ENCODE results near the gene NTF4.
"Not testable (repeated sequence)": the region's sequence is repeated elsewhere in the genome, so short reads cannot be mapped to it uniquely, and the experiment has no call there.

Gene NTF4

GRCh38 chr19:49030323-49030722, 34.3 kb downstream of the NTF4 start:
- not testable (repeated sequence) for H3K36me3 Mint-ChIP-seq; H3K27ac Mint-ChIP-seq; H3K4me1 Mint-ChIP-seq; H3K9me3 Mint-ChIP-seq; H3K4me3 Mint-ChIP-seq; DNase-seq; ATAC-seq (replicated peaks)
- peaks cover 11 to 39% of the 10 kb centered on the region in 2 donors for H3K27me3 Mint-ChIP-seq

- not testable (repeated sequence) for H3K27ac Mint-ChIP-seq; DNase-seq; H3K4me3 Mint-ChIP-seq; H3K36me3 Mint-ChIP-seq; H3K4me1 Mint-ChIP-seq; H3K9me3 Mint-ChIP-seq; ATAC-seq (replicated peaks)
- H3K27me3 Mint-ChIP-seq: peaks cover 9 to 37% of the 10 kb centered on the region in 2 donors
Observed at GRCh38 chr19:49029749-49030148, 34.9 kb downstream of the NTF4 start.

GRCh38 chr19:49028686-49029085, 35.9 kb downstream of the NTF4 start:
- peaks cover 7 to 32% of the 10 kb centered on the region in 2 donors for H3K27me3 Mint-ChIP-seq
- H3K4me3 Mint-ChIP-seq; H3K9me3 Mint-ChIP-seq; ATAC-seq (replicated peaks); H3K36me3 Mint-ChIP-seq; DNase-seq; H3K27ac Mint-ChIP-seq; H3K4me1 Mint-ChIP-seq: not testable (repeated sequence)

- ATAC-seq (replicated peaks); H3K9me3 Mint-ChIP-seq; H3K36me3 Mint-ChIP-seq; H3K27ac Mint-ChIP-seq; H3K4me1 Mint-ChIP-seq; DNase-seq; H3K4me3 Mint-ChIP-seq: not testable (repeated sequence)
- H3K27me3 Mint-ChIP-seq: peaks cover 0 to 18% of the 10 kb centered on the region in 2 donors
Observed at GRCh38 chr19:49025599-49025998, 39.0 kb downstream of the NTF4 start.

GRCh38 chr19:49025088-49025487, 39.5 kb downstream of the NTF4 start:
- Mint-ChIP-seq H3K4me1 (peaks cover 11 to 13% of the 10 kb centered on the region in 2 donors), H3K27me3 (peaks cover 0 to 18% of the 10 kb centered on the region in 2 donors)
- H3K9me3 Mint-ChIP-seq; H3K4me3 Mint-ChIP-seq; H3K36me3 Mint-ChIP-seq; DNase-seq; ATAC-seq (replicated peaks); H3K27ac Mint-ChIP-seq: not testable (repeated sequence)

GRCh38 chr19:49024233-49024632, 40.4 kb downstream of the NTF4 start, which contains the start of gene CGB3:
TSS of gene CGB3 (minus strand) at chr19:49024333. CDS start at chr19:49023971, 362 bp downstream.
- H3K36me3 Mint-ChIP-seq; H3K9me3 Mint-ChIP-seq; ATAC-seq (replicated peaks); H3K27ac Mint-ChIP-seq; H3K4me3 Mint-ChIP-seq; DNase-seq: not testable (repeated sequence)
- peaks cover 2 to 19% of the 10 kb centered on the region in 2 donors for H3K27me3 Mint-ChIP-seq
- H3K4me1 Mint-ChIP-seq: peaks cover 13 to 21% of the 10 kb centered on the region in 2 donors

- H3K27me3 Mint-ChIP-seq: peaks cover 5 to 23% of the 10 kb centered on the region in 2 donors
- H3K27ac Mint-ChIP-seq: no peak overlapping the region
- H3K4me3 Mint-ChIP-seq: no peak overlapping the region
- ATAC-seq (replicated peaks) (no peak), DNase-seq (no peak)
- H3K36me3 Mint-ChIP-seq: no peaks in the 10 kb centered on the region
- peaks cover 20 to 36% of the 10 kb centered on the region in 2 donors for H3K4me1 Mint-ChIP-seq
- no peaks in the 10 kb centered on the region for H3K9me3 Mint-ChIP-seq
Observed at GRCh38 chr19:49022116-49022515, 42.5 kb downstream of the NTF4 start.

GRCh38 chr19:49020931-49021895, 43.4 kb downstream of the NTF4 start:
- no peak for ATAC-seq (replicated peaks)
- Mint-ChIP-seq H3K27ac (no peak overlapping the region), H3K4me1 (peaks cover 20 to 41% of the 10 kb centered on the region in 2 donors), H3K27me3 (peaks cover 5 to 23% of the 10 kb centered on the region in 2 donors), H3K9me3 (no peaks in the 10 kb centered on the region), H3K4me3 (no peak overlapping the region), H3K36me3 (peaks cover 4 to 6% of the 10 kb centered on the region in 2 donors)
- DNase-seq: no peak

- peaks cover 20 to 41% of the 10 kb centered on the region in 2 donors for H3K4me1 Mint-ChIP-seq
- peaks cover 5 to 17% of the 10 kb centered on the region in 2 donors for H3K27me3 Mint-ChIP-seq
- ATAC-seq (replicated peaks) (no peak), DNase-seq (no peak)
- peaks cover 12% of the 10 kb centered on the region in 2 donors for H3K36me3 Mint-ChIP-seq
- no peak overlapping the region for H3K4me3 Mint-ChIP-seq
- H3K9me3 Mint-ChIP-seq: no peaks in the 10 kb centered on the region
- H3K27ac Mint-ChIP-seq: no peak overlapping the region
Observed at GRCh38 chr19:49020342-49020741, 44.3 kb downstream of the NTF4 start.

- peak; percentile 53 to 62 for ATAC-seq (replicated peaks)
- Mint-ChIP-seq H3K27ac (peak overlapping the region; percentile 91), H3K27me3 (peaks cover 5 to 17% of the 10 kb centered on the region in 2 donors)
Observed at GRCh38 chr19:49019242-49019932, 45.2 kb downstream of the NTF4 start.

GRCh38 chr19:49018388-49019241, 46.0 kb downstream of the NTF4 start:
- Mint-ChIP-seq H3K36me3 (peaks cover 18 to 22% of the 10 kb centered on the region in 2 donors), H3K4me3 (peak overlapping the region; percentile 81 to 86), H3K27me3 (peaks cover 5 to 17% of the 10 kb centered on the region in 2 donors), H3K4me1 (peaks cover 20 to 41% of the 10 kb centered on the region in 2 donors), H3K27ac (peak overlapping the region; percentile 91)
- ATAC-seq (replicated peaks): peak in 1 of 2 donors; percentile 20
- not testable (repeated sequence) for H3K9me3 Mint-ChIP-seq, DNase-seq

More at GRCh38 chr19:49019242-49019932, 45.2 kb downstream of the NTF4 start:
- Mint-ChIP-seq H3K4me3 (peak overlapping the region; percentile 81 to 86), H3K36me3 (peaks cover 12 to 16% of the 10 kb centered on the region in 2 donors), H3K9me3 (no peaks in the 10 kb centered on the region), H3K4me1 (peaks cover 20 to 41% of the 10 kb centered on the region in 2 donors)
- DNase-seq: peak; percentile 48

- ATAC-seq (replicated peaks) (peak; percentile 79 to 81), DNase-seq (peak; percentile 64)
- H3K4me3 Mint-ChIP-seq: peak overlapping the region; percentile 81 to 86
- H3K27me3 Mint-ChIP-seq: peaks cover 5 to 17% of the 10 kb centered on the region in 2 donors
- H3K27ac Mint-ChIP-seq: peak overlapping the region; percentile 57
- peaks cover 22 to 23% of the 10 kb centered on the region in 2 donors for H3K36me3 Mint-ChIP-seq
- H3K9me3 Mint-ChIP-seq: no peaks in the 10 kb centered on the region
- peaks cover 20 to 41% of the 10 kb centered on the region in 2 donors for H3K4me1 Mint-ChIP-seq
Observed at GRCh38 chr19:49017666-49018351, 46.8 kb downstream of the NTF4 start.

GRCh38 chr19:49017041-49017665, 47.5 kb downstream of the NTF4 start, which contains the start of gene LHB:
TSS of gene LHB (minus strand) at chr19:49017091. CDS start at chr19:49017081, 10 bp downstream.
- Mint-ChIP-seq H3K27me3 (peaks cover 5 to 17% of the 10 kb centered on the region in 2 donors), H3K4me3 (peak within 1 kb of the TSS; percentile 81 to 86), H3K9me3 (no peaks in the 10 kb centered on the region), H3K4me1 (peaks cover 20 to 41% of the 10 kb centered on the region in 2 donors), H3K36me3 (peaks cover 25% of the 10 kb centered on the region in 2 donors), H3K27ac (peak within 1 kb of the TSS; percentile 57)
- DNase-seq (no peak), ATAC-seq (replicated peaks) (no peak)
